H9 (cell line): Measurements from ENCODE around the gene SLC39A10. TPM values are rescaled to one million over a fixed set of nuclear protein-coding genes. Genes with fewer than 3 reads are reported as not detected.

ENCODE experiments used
- DNase-seq: peaks from one replicate; pipeline ENCODE4 v3.0.0-alpha.2; 2017
- H2AFZ ChIP-seq: one replicate; pipeline ENCODE4 v1.6.1; 2013; ENCODE audit warnings: mild to moderate bottlenecking, low read length, control low read depth, moderate library complexity
- H2AK5ac ChIP-seq: 2 replicates; pipeline ENCODE4 v1.6.1; 2013; ENCODE audit warnings: low read length, control low read depth, mixed read lengths; ENCODE audit not compliant: insufficient read length
- H2BK120ac ChIP-seq: one replicate; pipeline ENCODE4 v1.6.1; 2013; ENCODE audit warnings: low read depth, mild to moderate bottlenecking, low read length, control low read depth, inconsistent platforms; ENCODE audit not compliant: poor library complexity, severe bottlenecking
- H2BK12ac ChIP-seq: 2 replicates; pipeline ENCODE4 v1.6.1; 2013; ENCODE audit warnings: low read length, control low read depth, mixed read lengths, low read depth; ENCODE audit not compliant: insufficient read length
- H2BK15ac ChIP-seq: 2 replicates; pipeline ENCODE4 v1.6.1; 2013; ENCODE audit warnings: low read depth, low read length, control low read depth
- H2BK20ac ChIP-seq: one replicate; pipeline ENCODE4 v1.6.1; 2013; ENCODE audit warnings: low read depth, mild to moderate bottlenecking, low read length, control low read depth, inconsistent platforms; ENCODE audit not compliant: poor library complexity, severe bottlenecking
- H2BK5ac ChIP-seq: 2 replicates; pipeline ENCODE4 v1.6.1; 2013; ENCODE audit warnings: low read length, control low read depth, mixed read lengths; ENCODE audit not compliant: insufficient read length
- H3K14ac ChIP-seq: 2 replicates; pipeline ENCODE4 v1.6.1; 2013; ENCODE audit warnings: low read length, control low read depth; ENCODE audit not compliant: insufficient read depth
- H3K18ac ChIP-seq: 2 replicates; pipeline ENCODE4 v1.6.1; 2013; ENCODE audit warnings: low read depth, mild to moderate bottlenecking, mixed read lengths, low read length, control low read depth; ENCODE audit not compliant: insufficient read length
- H3K23ac ChIP-seq: 2 replicates; pipeline ENCODE4 v1.6.1; 2013; ENCODE audit warnings: low read length, control low read depth, mixed read lengths, low read depth; ENCODE audit not compliant: insufficient read length
- H3K23me2 ChIP-seq: 2 replicates; pipeline ENCODE4 v1.6.1; 2013; ENCODE audit warnings: low read depth, mild to moderate bottlenecking, mixed read lengths, low read length, control low read depth; ENCODE audit not compliant: insufficient read length, poor library complexity, severe bottlenecking
- H3K27ac ChIP-seq: 2 replicates; pipeline ENCODE4 v1.5.1; 2013; ENCODE audit warnings: low read length, control low read depth, mixed read lengths, low read depth; ENCODE audit not compliant: insufficient read length
- H3K27me3 ChIP-seq: 2 replicates; pipeline ENCODE4 v1.6.1; 2013; ENCODE audit warnings: low read length, control low read depth, inconsistent platforms; ENCODE audit not compliant: insufficient read depth
- H3K4ac ChIP-seq: 2 replicates; pipeline ENCODE4 v1.6.1; 2013; ENCODE audit warnings: low read depth, mild to moderate bottlenecking, control low read depth, inconsistent platforms, low read length, moderate library complexity
- H3K4me1 ChIP-seq: 2 replicates; pipeline ENCODE4 v1.6.1; 2013; ENCODE audit warnings: low read length, control low read depth, inconsistent platforms; ENCODE audit not compliant: insufficient read depth
- H3K4me2 ChIP-seq: 2 replicates; pipeline ENCODE4 v1.6.1; 2013; ENCODE audit warnings: low read length, control low read depth, mixed read lengths; ENCODE audit not compliant: insufficient read length, insufficient read depth
- H3K56ac ChIP-seq: 2 replicates; pipeline ENCODE4 v1.6.1; 2013; ENCODE audit warnings: low read depth, mild to moderate bottlenecking, mixed read lengths, low read length, control low read depth; ENCODE audit not compliant: insufficient read length
- H3K79me1 ChIP-seq: 2 replicates; pipeline ENCODE4 v1.6.1; 2013; ENCODE audit warnings: low read depth, mild to moderate bottlenecking, moderate library complexity, low read length, control low read depth, inconsistent platforms; ENCODE audit not compliant: insufficient read depth, poor library complexity, severe bottlenecking
- H3K79me2 ChIP-seq: 2 replicates; pipeline ENCODE4 v1.6.1; 2013; ENCODE audit warnings: low read length, control low read depth, inconsistent platforms; ENCODE audit not compliant: insufficient read depth
- H3K9ac ChIP-seq: 2 replicates; pipeline ENCODE4 v1.6.1; 2013; ENCODE audit warnings: low read length, control low read depth, mixed read lengths; ENCODE audit not compliant: insufficient read length; ENCODE audit errors: extremely low read depth
- H3K9me3 ChIP-seq: one replicate; pipeline ENCODE4 v1.6.1; 2013; ENCODE audit warnings: low read depth, low read length, inconsistent platforms; ENCODE audit not compliant: control insufficient read depth
- H3T11ph ChIP-seq: one replicate; pipeline ENCODE4 v1.6.1; 2013; ENCODE audit warnings: mild to moderate bottlenecking, low read length, control low read depth, inconsistent platforms
- H4K20me1 ChIP-seq: one replicate; pipeline ENCODE4 v1.6.1; 2013; ENCODE audit not compliant: control insufficient read depth, insufficient read length, insufficient read depth
- H4K5ac ChIP-seq: 2 replicates; pipeline ENCODE4 v1.6.1; 2013; ENCODE audit warnings: low read depth, mild to moderate bottlenecking, mixed read lengths, low read length, control low read depth; ENCODE audit not compliant: insufficient read length
- H4K8ac ChIP-seq: replicated peaks from 2 replicates; pipeline ENCODE4 v1.6.1; 2013; ENCODE audit warnings: low read length, control low read depth, mixed read lengths, low read depth; ENCODE audit not compliant: insufficient read length
- H4K91ac ChIP-seq: 2 replicates; pipeline ENCODE4 v1.6.1; 2013; ENCODE audit warnings: low read depth, mild to moderate bottlenecking, moderate library complexity, mixed read lengths, low read length, control low read depth; ENCODE audit not compliant: insufficient read length
- H3K27ac Mint-ChIP-seq, 3 experiments: 2 replicates in 2 of 3; 3 replicates in 1 of 3; pipeline ENCODE4 v1.8.0; 2020 to 2021; ENCODE audit warnings: mixed read lengths in 3 of 3, mild to moderate bottlenecking in 1 of 3, moderate library complexity in 1 of 3
- H3K27me3 Mint-ChIP-seq: 2 replicates; pipeline ENCODE4 v1.8.0; 2021; ENCODE audit warnings: low read depth, mild to moderate bottlenecking, moderate library complexity, mixed read lengths
- H3K36me3 Mint-ChIP-seq, 3 experiments: 2 replicates in 2 of 3; 3 replicates in 1 of 3; pipeline ENCODE4 v1.8.0; 2020 to 2021; ENCODE audit warnings: low read depth in 3 of 3, mixed read lengths in 3 of 3; ENCODE audit not compliant: insufficient read depth in 1 of 3
- H3K4me1 Mint-ChIP-seq, 2 experiments: 2 replicates each; pipeline ENCODE4 v1.8.0; 2020; ENCODE audit warnings: mixed read lengths in 2 of 2
- H3K4me3 Mint-ChIP-seq, 2 experiments: 2 replicates in 1 of 2; 3 replicates in 1 of 2; pipeline ENCODE4 v1.8.0; 2020 to 2021; ENCODE audit warnings: mild to moderate bottlenecking in 2 of 2, mixed read lengths in 2 of 2, moderate library complexity in 1 of 2
- H3K9me3 Mint-ChIP-seq, 2 experiments: 2 replicates in 1 of 2; 3 replicates in 1 of 2; pipeline ENCODE4 v1.8.0; 2020; ENCODE audit warnings: mild to moderate bottlenecking in 2 of 2, mixed read lengths in 2 of 2, moderate library complexity in 1 of 2
- CTCF ChIP-seq: fragments of 200-600 bp; sonication (generic); conservative IDR thresholded peaks from 3 replicates; pipeline ENCODE4 v1.8.0; 2021; ENCODE audit warnings: antibody characterized with exemption, mild to moderate bottlenecking
- WGBS: extraction: QIAGEN DNeasy Blood & Tissue Kit; methylation state at CpG from one replicate; pipeline ENCODE4 v1.1.7; 2013; ENCODE audit warnings: missing lambda C conversion rate, low lambda C conversion rate, mixed read lengths; ENCODE audit not compliant: insufficient read length; ENCODE audit errors: extremely low coverage; 5-methylcytosine and 5-hydroxymethylcytosine counted together
- total RNA-seq: library from RNA; stranded (reverse); gene quantifications from 2 replicates; pipeline ENCODE4 v1.2.1, GENCODE V29; 2021

Gene SLC39A10
- total RNA-seq, 1 experiment from 2014 or later, result 161 TPM

- Mint-ChIP-seq H3K4me3 (no peak overlapping the region), H3K9me3 (no peaks in the 10 kb centered on the region; a peak in 1 of 5 replicates), H3K36me3 (peaks cover 1 to 9% (median 4%) of the 10 kb centered on the region in 3 experiments; a peak in 3 of 7 replicates), H3K27ac (peak overlapping the region in 2 of 3 experiments; percentile 22 to 52; a peak in 2 of 7 replicates), H3K4me1 (peaks cover 26 to 32% of the 10 kb centered on the region in 2 experiments), H3K27me3 (no peaks in the 10 kb centered on the region)
- no peak overlapping the region for H3K4me2 ChIP-seq
- H3T11ph ChIP-seq, result no peak overlapping the region
- H2AFZ ChIP-seq, result no peak overlapping the region
- H3K79me2 ChIP-seq, result no peaks in the 10 kb centered on the region; the same call in 1 of the 2 replicates
- H3K4me1 ChIP-seq, result peaks cover 4% of the 10 kb centered on the region; the same call in 1 of the 2 replicates
- H3K23ac ChIP-seq, result no peak overlapping the region
- H4K5ac ChIP-seq, result no peak overlapping the region
- no peak overlapping the region for H3K14ac ChIP-seq
- no peak overlapping the region for H2BK15ac ChIP-seq
- H2AK5ac ChIP-seq, result no peak overlapping the region
- no peak for DNase-seq
- no peaks in the 10 kb centered on the region for H3K27me3 ChIP-seq
- H3K79me1 ChIP-seq, result no peaks in the 10 kb centered on the region
- H2BK20ac ChIP-seq, result no peak overlapping the region
- no peak overlapping the region for H4K91ac ChIP-seq
- WGBS, result no CpG with 5 or more reads among the region's 3 CpGs
- H3K23me2 ChIP-seq, result no peaks in the 10 kb centered on the region
- H4K8ac ChIP-seq, result no peak overlapping the region
- H4K20me1 ChIP-seq, result no peaks in the 10 kb centered on the region
- H3K18ac ChIP-seq, result no peak overlapping the region
- H3K9ac ChIP-seq, result no peak overlapping the region
- H3K9me3 ChIP-seq, result no peaks in the 10 kb centered on the region
- H2BK12ac ChIP-seq, result no peak overlapping the region
- no peak overlapping the region for H2BK5ac ChIP-seq
- TF ChIP-seq CTCF, result no peak
- no peak overlapping the region for H3K4ac ChIP-seq
- H3K56ac ChIP-seq, result no peak overlapping the region
- H2BK120ac ChIP-seq, result no peak overlapping the region
- peak overlapping the region; percentile 46 for H3K27ac ChIP-seq
Measured at GRCh38 chr2:195619590-195619989, 37.4 kb upstream of the SLC39A10 start.
